Neutrophil (primary cell): Measurements from ENCODE around the gene CNKSR1.

ENCODE experiments used
- H3K27ac ChIP-seq: fragments of 200-600 bp; sonication (generic); 2 replicates; pipeline ENCODE4 v1.5.1; 2016; ENCODE audit warnings: mild to moderate bottlenecking, moderate library complexity
- H3K27me3 ChIP-seq: fragments of 200-600 bp; sonication (generic); 2 replicates; pipeline ENCODE4 v1.6.0; 2016; ENCODE audit warnings: mild to moderate bottlenecking
- H3K36me3 ChIP-seq: fragments of 200-600 bp; sonication (generic); 2 replicates; pipeline ENCODE4 v1.5.1; 2017
- H3K4me1 ChIP-seq, 2 experiments: fragments of 200-600 bp in 1 of 2; sonication (generic) in 1 of 2; 1 replicate in 1 of 2; 2 replicates in 1 of 2; pipeline versions ENCODE4 v1.5.1 to v1.6.1; 2013 to 2016; ENCODE audit warnings: low read depth in 1 of 2, low read length in 1 of 2, mild to moderate bottlenecking in 1 of 2, moderate library complexity in 1 of 2; ENCODE audit not compliant: control insufficient read depth in 1 of 2, insufficient read depth in 1 of 2
- H3K4me3 ChIP-seq, 2 experiments: fragments of 200-600 bp in 1 of 2; sonication (generic) in 1 of 2; 1 replicate in 1 of 2; 2 replicates in 1 of 2; pipeline ENCODE4 v1.5.1; 2013 to 2016; ENCODE audit warnings: low read depth in 1 of 2, low read length in 1 of 2, mild to moderate bottlenecking in 1 of 2, moderate library complexity in 1 of 2
- H3K9me3 ChIP-seq: fragments of 200-600 bp; sonication (generic); 2 replicates; pipeline ENCODE4 v1.5.1; 2016
- TF ChIP-seq, protein P1 (sequence below): fragments of 200-600 bp; sonication (generic); IDR thresholded peaks from 2 replicates; pipeline ENCODE4 v1.5.1; 2016; ENCODE audit warnings: antibody characterized with exemption

The CNKSR1 gene, protein sequence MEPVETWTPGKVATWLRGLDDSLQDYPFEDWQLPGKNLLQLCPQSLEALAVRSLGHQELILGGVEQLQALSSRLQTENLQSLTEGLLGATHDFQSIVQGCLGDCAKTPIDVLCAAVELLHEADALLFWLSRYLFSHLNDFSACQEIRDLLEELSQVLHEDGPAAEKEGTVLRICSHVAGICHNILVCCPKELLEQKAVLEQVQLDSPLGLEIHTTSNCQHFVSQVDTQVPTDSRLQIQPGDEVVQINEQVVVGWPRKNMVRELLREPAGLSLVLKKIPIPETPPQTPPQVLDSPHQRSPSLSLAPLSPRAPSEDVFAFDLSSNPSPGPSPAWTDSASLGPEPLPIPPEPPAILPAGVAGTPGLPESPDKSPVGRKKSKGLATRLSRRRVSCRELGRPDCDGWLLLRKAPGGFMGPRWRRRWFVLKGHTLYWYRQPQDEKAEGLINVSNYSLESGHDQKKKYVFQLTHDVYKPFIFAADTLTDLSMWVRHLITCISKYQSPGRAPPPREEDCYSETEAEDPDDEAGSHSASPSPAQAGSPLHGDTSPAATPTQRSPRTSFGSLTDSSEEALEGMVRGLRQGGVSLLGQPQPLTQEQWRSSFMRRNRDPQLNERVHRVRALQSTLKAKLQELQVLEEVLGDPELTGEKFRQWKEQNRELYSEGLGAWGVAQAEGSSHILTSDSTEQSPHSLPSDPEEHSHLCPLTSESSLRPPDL

GRCh38 chr1:26177182-26177684 is at the start of gene CNKSR1:
Gene CNKSR1, plus strand, starts transcription at chr1:26177491. Its CDS starts 57 bp downstream, at chr1:26177548.
- Histone ChIP-seq H3K4me3 (no peak within 1 kb of the TSS), H3K9me3 (no peaks in the 10 kb centered on the region), H3K4me1 (no peaks in the 10 kb centered on the region), H3K36me3 (no peaks in the 10 kb centered on the region), H3K27ac (no peak within 1 kb of the TSS), H3K27me3 (no peaks in the 10 kb centered on the region)
- TF ChIP-seq, protein P1, sequence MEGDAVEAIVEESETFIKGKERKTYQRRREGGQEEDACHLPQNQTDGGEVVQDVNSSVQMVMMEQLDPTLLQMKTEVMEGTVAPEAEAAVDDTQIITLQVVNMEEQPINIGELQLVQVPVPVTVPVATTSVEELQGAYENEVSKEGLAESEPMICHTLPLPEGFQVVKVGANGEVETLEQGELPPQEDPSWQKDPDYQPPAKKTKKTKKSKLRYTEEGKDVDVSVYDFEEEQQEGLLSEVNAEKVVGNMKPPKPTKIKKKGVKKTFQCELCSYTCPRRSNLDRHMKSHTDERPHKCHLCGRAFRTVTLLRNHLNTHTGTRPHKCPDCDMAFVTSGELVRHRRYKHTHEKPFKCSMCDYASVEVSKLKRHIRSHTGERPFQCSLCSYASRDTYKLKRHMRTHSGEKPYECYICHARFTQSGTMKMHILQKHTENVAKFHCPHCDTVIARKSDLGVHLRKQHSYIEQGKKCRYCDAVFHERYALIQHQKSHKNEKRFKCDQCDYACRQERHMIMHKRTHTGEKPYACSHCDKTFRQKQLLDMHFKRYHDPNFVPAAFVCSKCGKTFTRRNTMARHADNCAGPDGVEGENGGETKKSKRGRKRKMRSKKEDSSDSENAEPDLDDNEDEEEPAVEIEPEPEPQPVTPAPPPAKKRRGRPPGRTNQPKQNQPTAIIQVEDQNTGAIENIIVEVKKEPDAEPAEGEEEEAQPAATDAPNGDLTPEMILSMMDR = no peak

- Histone ChIP-seq H3K4me3 (no peak overlapping the region), H3K27me3 (no peaks in the 10 kb centered on the region), H3K36me3 (no peaks in the 10 kb centered on the region), H3K4me1 (peaks cover 39% of the 10 kb centered on the region in 2 experiments), H3K27ac (no peak overlapping the region), H3K9me3 (no peaks in the 10 kb centered on the region)
- TF ChIP-seq, protein P1 = no peak
Measured at GRCh38 chr1:26129778-26130177, 47.5 kb upstream of the CNKSR1 start.

DNA sequence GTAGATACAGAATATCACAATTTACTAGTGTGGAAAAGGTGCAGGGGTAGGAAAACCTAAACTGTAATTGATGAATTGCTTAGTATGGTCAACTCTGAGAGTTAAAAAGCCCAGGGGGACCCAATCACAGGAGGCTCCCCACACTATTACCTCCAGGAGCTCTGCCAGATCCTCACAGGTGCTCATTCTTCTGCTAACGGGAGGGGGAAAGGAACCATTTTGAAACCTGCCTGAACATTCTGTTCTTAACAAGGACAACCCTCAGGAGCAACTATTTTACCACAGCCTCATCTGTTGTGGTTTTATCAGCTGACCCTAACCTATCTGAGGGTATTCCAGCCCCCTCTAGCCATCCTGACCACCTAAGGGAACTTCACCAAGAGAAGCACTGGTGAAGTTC is 46.6 kb upstream of the CNKSR1 start:
- Histone ChIP-seq H3K4me3 (no peak overlapping the region), H3K27me3 (no peaks in the 10 kb centered on the region), H3K9me3 (no peaks in the 10 kb centered on the region), H3K4me1 (peaks cover 29 to 30% of the 10 kb centered on the region in 2 experiments), H3K27ac (no peak overlapping the region), H3K36me3 (no peaks in the 10 kb centered on the region)
- TF ChIP-seq, protein P1 = no peak

DNA sequence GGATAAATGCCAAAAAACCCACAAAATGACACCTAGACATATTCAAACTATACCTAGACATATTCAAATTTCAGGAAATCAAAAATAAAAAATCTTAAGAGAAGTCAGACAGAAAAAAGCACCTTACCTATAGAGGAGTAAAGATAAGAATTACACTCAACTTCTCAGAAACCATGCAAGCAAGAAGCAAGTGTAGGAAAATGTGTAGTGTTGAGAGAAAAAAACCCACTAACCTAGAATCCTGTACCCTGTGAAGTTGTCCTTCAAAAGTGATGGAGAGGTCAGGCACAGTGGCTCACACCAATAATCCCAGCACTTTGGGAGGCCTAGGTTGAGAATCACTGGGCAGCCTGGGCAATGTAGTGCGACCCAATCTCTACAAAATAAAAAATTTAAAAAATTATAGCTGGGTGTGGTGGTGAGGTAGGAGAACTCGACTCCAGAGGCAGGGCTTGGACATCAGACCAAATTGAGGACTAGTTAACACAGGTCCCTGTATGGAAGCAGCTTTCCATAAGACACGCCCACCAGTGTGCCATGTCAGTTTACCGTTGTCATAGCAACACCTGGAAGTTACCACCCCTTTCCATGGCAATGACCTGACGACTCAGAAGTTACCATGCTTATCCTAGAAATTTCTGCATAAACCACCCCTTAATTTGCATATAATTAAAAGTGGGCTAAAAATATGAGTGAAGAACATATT is 45.0 kb upstream of the CNKSR1 start:
- peaks cover 14% of the 10 kb centered on the region in 2 experiments for H3K4me1 ChIP-seq
- TF ChIP-seq, protein P1 = no peak
- H3K9me3 ChIP-seq = no peaks in the 10 kb centered on the region
- H3K4me3 ChIP-seq = no peak overlapping the region
- no peak overlapping the region for H3K27ac ChIP-seq
- no peaks in the 10 kb centered on the region for H3K27me3 ChIP-seq
- no peaks in the 10 kb centered on the region for H3K36me3 ChIP-seq

- Histone ChIP-seq H3K36me3 (no peaks in the 10 kb centered on the region), H3K4me3 (no peak overlapping the region), H3K9me3 (no peaks in the 10 kb centered on the region), H3K27ac (no peak overlapping the region), H3K27me3 (no peaks in the 10 kb centered on the region), H3K4me1 (peaks cover 8 to 9% of the 10 kb centered on the region in 2 experiments)
- TF ChIP-seq, protein P1 = no peak
Measured at GRCh38 chr1:26132834-26133167, 44.5 kb upstream of the CNKSR1 start.
